Panc1 (cell line): Measurements from ENCODE around the gene ZFP36L2. TPM values are rescaled to one million over a fixed set of nuclear protein-coding genes. Genes with fewer than 3 reads are reported as not detected.

Experiments
- ATAC-seq: fragments of 200-7000 bp; cut with Tn5 transposase; 2 replicates; pipeline ENCODE4 v1.9.1; 2020; ENCODE audit warnings: mild to moderate bottlenecking, moderate library complexity
- BruUV-seq: library from RNA; stranded (reverse); fragments of 400-500 nt; replicated peaks from 2 replicates; lab custom pipeline; 2021; lab: Mats Ljungman, UMichigan
- CTCF ChIA-PET: fragments of 300-600 bp; sonication (Branson Sonifier 250); formaldehyde crosslinking; loops from one replicate; lab custom pipeline; 2022; ENCODE audit warnings: antibody characterized with exemption; lab: Charles Lee
- POLR2A ChIA-PET: fragments of 300-600 bp; sonication (Branson Sonifier 250); formaldehyde crosslinking; loops from one replicate; lab custom pipeline; 2022; ENCODE audit warnings: antibody characterized with exemption; lab: Charles Lee
- DNase-seq: peaks from one replicate; pipeline ENCODE4 v3.0.0-alpha.2; 2010; ENCODE audit warnings: low read depth, low spot score
- H3K27ac ChIP-seq: 2 replicates; pipeline ENCODE4 v1.5.1; 2011; ENCODE audit warnings: mild to moderate bottlenecking, low read length, inconsistent platforms
- H3K27me3 ChIP-seq: fragments of 200-500 bp; sonication (Bioruptor generic); 2 replicates; pipeline ENCODE4 v1.6.0; 2014; ENCODE audit warnings: low read length, inconsistent platforms; ENCODE audit not compliant: control insufficient read depth, insufficient read depth
- H3K36me3 ChIP-seq: fragments of 200-500 bp; sonication (Bioruptor generic); 2 replicates; pipeline ENCODE4 v1.5.1; 2014; ENCODE audit warnings: inconsistent platforms, mild to moderate bottlenecking, low read length, moderate library complexity; ENCODE audit not compliant: control insufficient read depth, insufficient read depth
- H3K4me1 ChIP-seq: 2 replicates; pipeline ENCODE4 v1.5.1; 2011; ENCODE audit warnings: inconsistent platforms, mild to moderate bottlenecking, low read length, moderate library complexity; ENCODE audit not compliant: control insufficient read depth, insufficient read depth
- H3K4me3 ChIP-seq, 2 experiments: 2 replicates each; pipeline ENCODE4 v1.5.1; 2011 to 2012; ENCODE audit warnings: low read depth in 2 of 2, low read length in 2 of 2, mild to moderate bottlenecking in 2 of 2, inconsistent platforms in 1 of 2, moderate library complexity in 1 of 2
- H3K9me3 ChIP-seq: fragments of 200-500 bp; sonication (Bioruptor generic); 2 replicates; pipeline ENCODE4 v1.5.1; 2014; ENCODE audit warnings: low read depth, mild to moderate bottlenecking, inconsistent platforms, low read length, moderate library complexity; ENCODE audit not compliant: control insufficient read depth, insufficient read depth
- POLR2AphosphoS5 ChIP-seq: IDR thresholded peaks from 2 replicates; pipeline ENCODE4 v1.6.1; 2012; ENCODE audit warnings: mild to moderate bottlenecking, low read depth, low read length, moderate library complexity
- SIN3A ChIP-seq: IDR thresholded peaks from 2 replicates; pipeline ENCODE4 v1.6.1; 2012; ENCODE audit warnings: low read depth, mild to moderate bottlenecking, low read length, moderate library complexity, borderline replicate concordance; ENCODE audit not compliant: insufficient read depth
- TCF7L2 ChIP-seq: IDR thresholded peaks from 2 replicates; pipeline ENCODE4 v1.6.1; 2011; ENCODE audit warnings: mild to moderate bottlenecking, low read depth, low read length, inconsistent platforms
- in situ Hi-C: cut with HindIII; loops from 2 replicates; pipeline ENCODE4 v1.10.0; 2016; ENCODE audit warnings: low sequenced_read_pairs, low pct_unique_long_range_greater_than_20kb
- intact Hi-C: fragments of 100-400 bp; cut with micrococcal nuclease; formaldehyde crosslinking; loops from one replicate; pipeline ENCODE4 v1.10.0; 2022; ENCODE audit not compliant: unreplicated experiment
- total RNA-seq: library from RNA; stranded (reverse); gene quantifications from one replicate; pipeline ENCODE4 v1.2.1, GENCODE V29; 2021; ENCODE audit not compliant: unreplicated experiment
- TF ChIP-seq, protein P1 (sequence below): fragments of 450-650 bp; IDR thresholded peaks from 2 replicates; pipeline ENCODE4 v1.5.1; 2017; ENCODE audit warnings: mild to moderate bottlenecking
- TF ChIP-seq, protein P2 (sequence below), 2 experiments: IDR thresholded peaks; 2 replicates each; pipeline ENCODE4 v1.6.1; 2011 to 2012; ENCODE audit warnings: low read depth in 2 of 2, control low read depth in 1 of 2, low read length in 1 of 2, mild to moderate bottlenecking in 1 of 2, moderate library complexity in 1 of 2; ENCODE audit not compliant: insufficient read depth in 1 of 2

ZFP36L2 gene
- total RNA-seq, 1 experiment from 2014 or later: 46.3 TPM

GRCh38 chr2:43178602-43179542 is 47.5 kb downstream of the ZFP36L2 start:
- DNase-seq: no peak
- Histone ChIP-seq H3K4me3 (peak overlapping the region in 1 of 2 experiments; percentile 34; a peak in 2 of 4 replicates), H3K27me3 (no peaks in the 10 kb centered on the region), H3K4me1 (peaks cover 37% of the 10 kb centered on the region), H3K9me3 (no peaks in the 10 kb centered on the region), H3K36me3 (no peaks in the 10 kb centered on the region), H3K27ac (peak overlapping the region; percentile 89)
- POLR2A ChIA-PET: interaction anchor here (0.6 kb wide), 1 partner anchor 10 kb away, joined by 4 read pairs; no protein-coding TSS in a partner anchor
- intact Hi-C loops (no loop called here), in situ Hi-C loops (no loop called here)
- peak; percentile 93 for ATAC-seq
- TF ChIP-seq, protein P1, sequence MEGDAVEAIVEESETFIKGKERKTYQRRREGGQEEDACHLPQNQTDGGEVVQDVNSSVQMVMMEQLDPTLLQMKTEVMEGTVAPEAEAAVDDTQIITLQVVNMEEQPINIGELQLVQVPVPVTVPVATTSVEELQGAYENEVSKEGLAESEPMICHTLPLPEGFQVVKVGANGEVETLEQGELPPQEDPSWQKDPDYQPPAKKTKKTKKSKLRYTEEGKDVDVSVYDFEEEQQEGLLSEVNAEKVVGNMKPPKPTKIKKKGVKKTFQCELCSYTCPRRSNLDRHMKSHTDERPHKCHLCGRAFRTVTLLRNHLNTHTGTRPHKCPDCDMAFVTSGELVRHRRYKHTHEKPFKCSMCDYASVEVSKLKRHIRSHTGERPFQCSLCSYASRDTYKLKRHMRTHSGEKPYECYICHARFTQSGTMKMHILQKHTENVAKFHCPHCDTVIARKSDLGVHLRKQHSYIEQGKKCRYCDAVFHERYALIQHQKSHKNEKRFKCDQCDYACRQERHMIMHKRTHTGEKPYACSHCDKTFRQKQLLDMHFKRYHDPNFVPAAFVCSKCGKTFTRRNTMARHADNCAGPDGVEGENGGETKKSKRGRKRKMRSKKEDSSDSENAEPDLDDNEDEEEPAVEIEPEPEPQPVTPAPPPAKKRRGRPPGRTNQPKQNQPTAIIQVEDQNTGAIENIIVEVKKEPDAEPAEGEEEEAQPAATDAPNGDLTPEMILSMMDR: no peak
- TF ChIP-seq, protein P2, sequence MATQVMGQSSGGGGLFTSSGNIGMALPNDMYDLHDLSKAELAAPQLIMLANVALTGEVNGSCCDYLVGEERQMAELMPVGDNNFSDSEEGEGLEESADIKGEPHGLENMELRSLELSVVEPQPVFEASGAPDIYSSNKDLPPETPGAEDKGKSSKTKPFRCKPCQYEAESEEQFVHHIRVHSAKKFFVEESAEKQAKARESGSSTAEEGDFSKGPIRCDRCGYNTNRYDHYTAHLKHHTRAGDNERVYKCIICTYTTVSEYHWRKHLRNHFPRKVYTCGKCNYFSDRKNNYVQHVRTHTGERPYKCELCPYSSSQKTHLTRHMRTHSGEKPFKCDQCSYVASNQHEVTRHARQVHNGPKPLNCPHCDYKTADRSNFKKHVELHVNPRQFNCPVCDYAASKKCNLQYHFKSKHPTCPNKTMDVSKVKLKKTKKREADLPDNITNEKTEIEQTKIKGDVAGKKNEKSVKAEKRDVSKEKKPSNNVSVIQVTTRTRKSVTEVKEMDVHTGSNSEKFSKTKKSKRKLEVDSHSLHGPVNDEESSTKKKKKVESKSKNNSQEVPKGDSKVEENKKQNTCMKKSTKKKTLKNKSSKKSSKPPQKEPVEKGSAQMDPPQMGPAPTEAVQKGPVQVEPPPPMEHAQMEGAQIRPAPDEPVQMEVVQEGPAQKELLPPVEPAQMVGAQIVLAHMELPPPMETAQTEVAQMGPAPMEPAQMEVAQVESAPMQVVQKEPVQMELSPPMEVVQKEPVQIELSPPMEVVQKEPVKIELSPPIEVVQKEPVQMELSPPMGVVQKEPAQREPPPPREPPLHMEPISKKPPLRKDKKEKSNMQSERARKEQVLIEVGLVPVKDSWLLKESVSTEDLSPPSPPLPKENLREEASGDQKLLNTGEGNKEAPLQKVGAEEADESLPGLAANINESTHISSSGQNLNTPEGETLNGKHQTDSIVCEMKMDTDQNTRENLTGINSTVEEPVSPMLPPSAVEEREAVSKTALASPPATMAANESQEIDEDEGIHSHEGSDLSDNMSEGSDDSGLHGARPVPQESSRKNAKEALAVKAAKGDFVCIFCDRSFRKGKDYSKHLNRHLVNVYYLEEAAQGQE (IDR thresholded peaks at IDR 0.05; ENCODE audit: insufficient read depth in 1 of 2, low read depth in 2 of 2, low read length in 1 of 2): no peak
- TF ChIP-seq POLR2AphosphoS5: 0 out of 2 replicates have a peak, but pooled peaks have one; percentile 19
- no TSS peak for BruUV-seq
- CTCF ChIA-PET: interaction anchor here (0.6 kb wide), 1 partner anchor 52 kb away, joined by 4 read pairs; no protein-coding TSS in a partner anchor

DNA sequence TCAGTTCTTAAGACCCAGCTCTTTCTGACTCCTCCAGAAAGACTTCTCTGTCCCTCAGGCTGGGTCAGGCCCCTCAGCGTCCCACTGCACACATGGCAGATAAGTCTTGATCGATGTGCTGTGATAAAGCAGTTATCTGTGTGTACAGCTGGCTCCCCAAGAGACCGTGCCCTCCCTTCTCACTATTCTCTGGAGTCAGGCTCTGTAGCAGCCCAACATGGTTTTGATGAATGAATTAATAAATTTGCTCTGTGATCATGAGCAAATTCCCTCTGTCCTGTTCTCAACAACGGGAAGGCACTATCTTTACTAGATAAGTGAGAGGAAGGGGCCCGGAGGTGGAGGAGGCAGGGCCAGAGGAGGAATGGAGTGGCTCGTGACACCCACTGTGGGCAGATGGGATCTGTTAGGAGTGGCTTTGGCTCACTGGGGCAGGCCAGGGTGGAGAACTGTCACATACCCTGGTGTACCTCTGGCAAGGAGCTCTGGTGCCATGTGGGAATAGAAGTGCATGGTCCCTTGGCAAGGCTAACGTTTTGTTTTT is 48.3 kb downstream of the ZFP36L2 start:
- ChIA-PET POLR2A (interaction anchor here (0.6 kb wide), 1 partner anchor 10 kb away, joined by 4 read pairs; no protein-coding TSS in a partner anchor), CTCF (interaction anchor here (0.6 kb wide), 1 partner anchor 51 kb away, joined by 4 read pairs; no protein-coding TSS in a partner anchor)
- Histone ChIP-seq H3K27ac (peak overlapping the region; percentile 89), H3K36me3 (no peaks in the 10 kb centered on the region), H3K9me3 (no peaks in the 10 kb centered on the region), H3K4me3 (no peak overlapping the region), H3K4me1 (peaks cover 37% of the 10 kb centered on the region), H3K27me3 (no peaks in the 10 kb centered on the region)
- no TSS peak for BruUV-seq
- ATAC-seq (peak; percentile 44), DNase-seq (no peak)
- TF ChIP-seq, protein P2 (IDR thresholded peaks at IDR 0.05; ENCODE audit: insufficient read depth in 1 of 2, low read depth in 2 of 2, low read length in 1 of 2): no peak
- TF ChIP-seq POLR2AphosphoS5 (no peak), TCF7L2 (no peak), SIN3A (no peak)
- TF ChIP-seq, protein P1: no peak
- in situ Hi-C loops: no loop called here
- intact Hi-C loops: no loop called here
